HL-60 (cell line): ENCODE measurements around the gene TRIM77.
"Not testable (repeated sequence)": the region's sequence is repeated elsewhere in the genome, so short reads cannot be mapped to it uniquely, and the experiment has no call there.

Experiments used
- CTCF ChIP-seq: IDR thresholded peaks from one replicate; pipeline ENCODE4 v1.5.1; 2011; ENCODE audit warnings: low read length, control low read depth, inconsistent platforms; ENCODE audit not compliant: insufficient read depth
- POLR2AphosphoS5 ChIP-seq: IDR thresholded peaks from 2 replicates; pipeline ENCODE4 v1.6.1; 2012; ENCODE audit warnings: low read depth
- REST ChIP-seq: IDR thresholded peaks from 2 replicates; pipeline ENCODE4 v1.6.1; 2012; ENCODE audit warnings: low read depth; ENCODE audit not compliant: insufficient replicate concordance

DNA sequence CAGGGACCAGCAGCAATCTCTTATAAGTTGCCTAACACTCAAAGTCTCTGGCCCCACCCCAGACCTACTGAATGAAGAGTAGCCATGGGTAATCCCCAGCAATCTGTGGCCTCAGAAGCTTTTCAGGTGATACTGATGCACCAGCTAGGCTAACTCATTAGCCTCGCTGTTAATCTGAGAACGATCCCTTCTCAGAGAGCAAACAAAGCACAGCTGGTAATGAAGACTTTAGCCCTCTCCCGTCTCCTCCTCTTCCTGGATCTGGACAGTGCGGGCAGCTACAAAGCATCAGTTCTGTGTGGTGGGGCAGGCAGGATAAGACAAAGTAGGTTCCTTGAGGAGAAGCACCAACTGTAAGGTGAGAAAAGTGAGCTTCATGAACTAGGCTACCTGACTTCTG is 3.0 kb upstream of the TRIM77 start:
- not testable (repeated sequence) for TF ChIP-seq POLR2AphosphoS5, CTCF, REST
